GM12878 (cell line): Measurements from ENCODE around the gene GPR21. TPM values are rescaled to one million over a fixed set of nuclear protein-coding genes. Genes with fewer than 3 reads are reported as not detected.

Source experiments
- ATAC-seq: fragments of 200-7000 bp; cut with Tn5 transposase; 3 replicates; pipeline ENCODE4 v1.9.1; 2020; ENCODE audit warnings: mild to moderate bottlenecking, moderate library complexity
- BruUV-seq: library from RNA; stranded (reverse); fragments of 400-500 nt; replicated peaks from 2 replicates; lab custom pipeline; 2021; lab: Mats Ljungman, UMichigan
- CTCF ChIA-PET: fragments of 300-600 bp; sonication (Branson Sonifier 250); formaldehyde crosslinking; extraction: SDS; loops from one replicate; lab custom pipeline; 2021; ENCODE audit warnings: inconsistent platforms; lab: Yijun Ruan, JAX
- POLR2A ChIA-PET: fragments of 350-600 bp; formaldehyde crosslinking; extraction: SDS; loops from one replicate; lab custom pipeline; 2021; ENCODE audit warnings: inconsistent platforms; lab: Charles Lee
- RAD21 ChIA-PET: fragments of 300-600 bp; sonication (Branson Sonifier 250); formaldehyde crosslinking; loops from one replicate; lab custom pipeline; 2023; ENCODE audit warnings: antibody characterized with exemption; ENCODE audit not compliant: unreplicated experiment; lab: Charles Lee
- SMC1A ChIA-PET: fragments of 300-600 bp; sonication (Branson Sonifier 250); formaldehyde crosslinking; loops from one replicate; lab custom pipeline; 2023; ENCODE audit not compliant: unreplicated experiment, uncharacterized antibody; lab: Charles Lee
- DNase-seq: peaks from one replicate; pipeline ENCODE4 v3.0.0-alpha.2; 2011; ENCODE audit warnings: low read depth, low spot score
- FAIRE-seq: peaks from 3 replicates; lab custom pipeline; 2011; peaks lifted over from hg19 to GRCh38; lab: Jason Lieb, UNC
- H2AFZ ChIP-seq: 2 replicates; pipeline ENCODE4 v1.6.0; 2011; ENCODE audit warnings: low read depth, low read length, control low read depth; ENCODE audit not compliant: control insufficient read depth
- H3K27ac ChIP-seq: 2 replicates; pipeline ENCODE4 v1.5.1; 2011; ENCODE audit warnings: control low read depth; ENCODE audit not compliant: control insufficient read depth, insufficient read depth
- H3K27me3 ChIP-seq, 2 experiments: replicated peaks in 1 of 2; 2 replicates each; pipeline versions ENCODE4 v1.6.0 to v1.6.1; 2011; ENCODE audit warnings: low read length in 1 of 2; ENCODE audit not compliant: control insufficient read depth in 2 of 2, insufficient read depth in 2 of 2
- H3K36me3 ChIP-seq, 2 experiments: 2 replicates each; pipeline ENCODE4 v1.5.1; 2011; ENCODE audit warnings: low read length in 1 of 2; ENCODE audit not compliant: control insufficient read depth in 2 of 2, insufficient read depth in 2 of 2
- H3K4me1 ChIP-seq: 2 replicates; pipeline ENCODE4 v1.6.1; 2011; ENCODE audit warnings: mild to moderate bottlenecking, low read length, moderate library complexity, mixed read lengths; ENCODE audit not compliant: control insufficient read depth, insufficient read depth
- H3K4me2 ChIP-seq: 2 replicates; pipeline ENCODE4 v1.6.0; 2011; ENCODE audit warnings: control low read depth; ENCODE audit not compliant: control insufficient read depth, insufficient read depth
- H3K4me3 ChIP-seq: fragments of 200-600 bp; sonication (generic); 2 replicates; pipeline ENCODE4 v1.5.1; 2016
- H3K79me2 ChIP-seq: 2 replicates; pipeline ENCODE4 v1.6.0; 2011; ENCODE audit warnings: low read length; ENCODE audit not compliant: control insufficient read depth, insufficient read depth
- H3K9ac ChIP-seq: 2 replicates; pipeline ENCODE4 v1.8.0; 2011; ENCODE audit warnings: low read length, control low read depth, mixed read lengths; ENCODE audit not compliant: control insufficient read depth, insufficient read depth
- H3K9me3 ChIP-seq: replicated peaks from 3 replicates; pipeline ENCODE4 v1.5.1; 2011; ENCODE audit warnings: mild to moderate bottlenecking, low read length; ENCODE audit not compliant: control insufficient read depth, insufficient read depth
- H4K20me1 ChIP-seq: 2 replicates; pipeline ENCODE4 v1.6.0; 2011; ENCODE audit not compliant: control insufficient read depth, insufficient read depth
- ATF2 ChIP-seq: IDR thresholded peaks from 2 replicates; pipeline ENCODE4 v1.6.1; 2012; ENCODE audit warnings: low read length, inconsistent platforms
- EED ChIP-seq: sonication (generic); IDR thresholded peaks from 2 replicates; pipeline ENCODE4 v1.6.1; 2016; ENCODE audit warnings: antibody characterized with exemption, low read depth
- EP300 ChIP-seq, 2 experiments: fragments of 150-350 bp in 1 of 2; IDR thresholded peaks; 2 replicates each; pipeline ENCODE4 v1.6.1; 2011 to 2012; ENCODE audit warnings: low read depth in 2 of 2, low read length in 2 of 2, borderline replicate concordance in 1 of 2, improper control_type of control experiment in 1 of 2, inconsistent platforms in 1 of 2; ENCODE audit not compliant: control insufficient read depth in 1 of 2
- GABPA ChIP-seq: IDR thresholded peaks from 2 replicates; pipeline ENCODE4 v1.6.1; 2014; ENCODE audit warnings: antibody characterized with exemption, low read depth, mild to moderate bottlenecking, inconsistent platforms
- HCFC1 ChIP-seq: fragments of 150-350 bp; IDR thresholded peaks from 2 replicates; pipeline ENCODE4 v1.6.1; 2014; ENCODE audit warnings: low read length
- HDAC6 ChIP-seq: fragments of 200-600 bp; sonication (generic); IDR thresholded peaks from one replicate; pipeline ENCODE4 v1.8.0; 2017; ENCODE audit warnings: antibody characterized with exemption; ENCODE audit not compliant: unreplicated experiment
- NBN ChIP-seq: fragments of 450-650 bp; IDR thresholded peaks from 2 replicates; pipeline ENCODE4 v1.6.1; 2016
- NFIC ChIP-seq: IDR thresholded peaks from 2 replicates; pipeline ENCODE4 v1.6.1; 2012; ENCODE audit warnings: low read depth, mild to moderate bottlenecking, inconsistent platforms, low read length, moderate library complexity
- NKRF ChIP-seq: fragments of 450-650 bp; conservative IDR thresholded peaks from 2 replicates; pipeline ENCODE4 v1.6.1; 2017; ENCODE audit warnings: mild to moderate bottlenecking, moderate library complexity
- PAX5 ChIP-seq: IDR thresholded peaks from 2 replicates; pipeline ENCODE4 v1.6.1; 2011; ENCODE audit warnings: low read depth, low read length, borderline replicate concordance
- SIN3A ChIP-seq: IDR thresholded peaks from 2 replicates; pipeline ENCODE4 v1.6.1; 2012; ENCODE audit warnings: low read depth, low read length, improper control_type of control experiment
- SMAD1 ChIP-seq: fragments of 450-650 bp; IDR thresholded peaks from 2 replicates; pipeline ENCODE4 v1.6.1; 2018; ENCODE audit warnings: mild to moderate bottlenecking, low read depth; ENCODE audit not compliant: partially characterized antibody
- SREBF2 ChIP-seq: IDR thresholded peaks from 2 replicates; pipeline ENCODE4 v1.6.1; 2012; ENCODE audit warnings: mild to moderate bottlenecking, low read length
- STAT3 ChIP-seq: IDR thresholded peaks from 2 replicates; pipeline ENCODE4 v1.6.1; 2011; ENCODE audit warnings: low read depth, low read length, improper control_type of control experiment
- SUZ12 ChIP-seq: fragments of 200-600 bp; sonication (generic); IDR thresholded peaks from one replicate; pipeline ENCODE4 v1.6.1; 2018; ENCODE audit warnings: antibody characterized with exemption, mild to moderate bottlenecking; ENCODE audit not compliant: unreplicated experiment
- YBX1 ChIP-seq: fragments of 450-650 bp; IDR thresholded peaks from 2 replicates; pipeline ENCODE4 v1.6.1; 2016; ENCODE audit warnings: antibody characterized with exemption
- ZSCAN29 ChIP-seq: fragments of 450-650 bp; IDR thresholded peaks from 2 replicates; pipeline ENCODE4 v1.6.1; 2017; ENCODE audit warnings: mild to moderate bottlenecking, moderate library complexity
- WGBS: methylation state at CpG from one replicate; pipeline ENCODE4 v1.1.6; 2016; ENCODE audit warnings: low lambda C conversion rate; ENCODE audit not compliant: insufficient replicate concordance, insufficient coverage; ENCODE audit errors: missing lambda C conversion rate; 5-methylcytosine and 5-hydroxymethylcytosine counted together
- in situ Hi-C: fragments of 300-500 bp; cut with MboI; formaldehyde crosslinking; loops from 9 replicates; pipeline ENCODE4 v1.14.3; 2018; ENCODE audit warnings: mixed read lengths
- intact Hi-C: fragments of 100-400 bp; cut with micrococcal nuclease; formaldehyde crosslinking; loops from one replicate; pipeline ENCODE4 v1.14.2; 2022; ENCODE audit not compliant: unreplicated experiment
- polyA plus RNA-seq, 11 experiments: library from polyadenylated mRNA; depleted of rRNA in 4 of 11; unstranded in 6 of 11; stranded (reverse) in 5 of 11; fragments of >200 nt; fragmentation: Nextera tagmentation in 4 of 11; fragmentation: Illumina TruSeq in 1 of 11; extraction: Ambion mirVana in 4 of 11; extraction: Trizol in 1 of 11; gene quantifications; 1 replicate in 1 of 11; 2 replicates in 10 of 11; pipeline versions ENCODE4 v1.2.1 to v1.2.3, GENCODE V29; 2011 to 2016; ENCODE audit warnings: inconsistent platforms in 2 of 11, missing spikeins in 2 of 11, low read depth in 1 of 11
- total RNA-seq, 4 experiments: library from RNA; depleted of rRNA in 3 of 4; stranded (reverse); fragments of >200 nt in 3 of 4; fragmentation: Illumina TruSeq in 1 of 4; extraction: Trizol in 1 of 4; gene quantifications; 2 replicates each; pipeline versions ENCODE4 v1.2.1 to v1.2.3, GENCODE V29; 2013 to 2021

Gene GPR21
- total and polyA plus RNA-seq, 10 of the 15 experiments (the other 5 are each of a cell fraction or from before 2014, with no cell fraction given) = 0.09 to 1.9 (median 0.57) TPM; not detected in 4

- no peak for TF ChIP-seq NKRF
- TF ChIP-seq NBN = no peak
Measured at GRCh38 chr9:123044586-123044985, 11.1 kb downstream of the GPR21 start (continued).

- intact Hi-C loops = no loop called here
- ChIA-PET SMC1A (interaction anchor here (0.8 to 1.2 kb wide), 6 partner anchors 10 to 213 kb away, joined by 3 to 4 read pairs (median 3); no protein-coding TSS in a partner anchor), RAD21 (interaction anchor here (1.3 to 1.5 kb wide), 2 partner anchors 134 to 303 kb away, joined by 3 to 5 read pairs; no protein-coding TSS in a partner anchor), CTCF (interaction anchor here (0.6 to 1.3 kb wide), 6 partner anchors 11 to 291 kb away, joined by 3 to 4 read pairs (median 4); no protein-coding TSS in a partner anchor), POLR2A (interaction anchor here (0.6 to 1.2 kb wide), 3 partner anchors 20 to 158 kb away, joined by 3 to 5 read pairs (median 4); no protein-coding TSS in a partner anchor)
- no TSS peak for BruUV-seq
- Histone ChIP-seq H3K27ac (no peak overlapping the region), H3K27me3 (no peaks in the 10 kb centered on the region), H3K4me3 (no peak overlapping the region), H3K79me2 (no peaks in the 10 kb centered on the region), H4K20me1 (no peaks in the 10 kb centered on the region), H3K9me3 (no peaks in the 10 kb centered on the region; the same call in 2 of the 3 replicates), H3K4me1 (no peaks in the 10 kb centered on the region), H3K4me2 (no peak overlapping the region), H3K36me3 (no peaks in the 10 kb centered on the region; a peak in 1 of 4 replicates), H2AFZ (no peak overlapping the region), H3K9ac (no peak overlapping the region)
- DNase-seq (no peak), FAIRE-seq (no peak), ATAC-seq (no peak)
- 98% methylated on average over 3 of the region's 3 CpGs for WGBS
- in situ Hi-C loops = no loop called here
- TF ChIP-seq EP300 (IDR thresholded peaks at IDR 0.05; ENCODE audit: borderline replicate concordance in 1 of 2, control insufficient read depth in 1 of 2, low read depth in 2 of 2, low read length in 2 of 2) (no peak), EED (no peak), HCFC1 (no peak), YBX1 (no peak), HDAC6 (no peak), ZSCAN29 (no peak), SIN3A (no peak), GABPA (no peak), NKRF (no peak), SUZ12 (no peak), PAX5 (no peak), STAT3 (no peak), NFIC (no peak), ATF2 (no peak), SREBF2 (no peak), SMAD1 (no peak)
Measured at GRCh38 chr9:123046406-123047195, 13.1 kb downstream of the GPR21 start.
